ENCODE data around the gene MAP3K13. TPM values are rescaled to one million over a fixed set of nuclear protein-coding genes. Genes with fewer than 3 reads are reported as not detected.

The MAP3K13 gene
- total and polyA plus RNA-seq, 10 of the 15 experiments (the other 5 are each of a cell fraction or from before 2014, with no cell fraction given): 10.5 to 70.8 (median 26.8) TPM

DNA sequence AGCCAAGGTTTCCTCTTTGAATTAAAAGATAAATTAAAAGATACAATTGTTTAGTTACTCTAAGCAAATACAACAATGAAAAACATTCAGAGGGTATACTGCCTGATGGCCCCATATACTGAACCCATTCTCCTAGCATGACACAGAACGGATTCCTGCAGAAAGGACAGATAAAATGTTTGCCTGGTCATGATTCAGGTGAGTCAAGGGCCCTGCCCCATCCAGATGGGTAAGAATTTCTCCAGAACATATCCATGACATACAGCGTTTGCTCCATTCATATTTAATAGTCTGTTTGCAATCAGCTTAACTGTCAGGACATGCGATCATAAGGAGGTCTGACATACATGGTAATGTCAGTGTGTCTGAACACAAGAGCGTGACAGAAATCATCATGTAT, 127.3 kb downstream of the MAP3K13 start:
- FAIRE-seq (no peak), ATAC-seq (no peak), DNase-seq (ENCODE audit: low read depth, low spot score) (no peak)
- no peaks in the 10 kb centered on the region for H3K27me3 ChIP-seq (replicated peaks in 1 of 2; ENCODE audit: control insufficient read depth in 2 of 2, insufficient read depth in 2 of 2, low read length in 1 of 2)
- H3K9me3 ChIP-seq (replicated peaks; ENCODE audit: control insufficient read depth, insufficient read depth, low read length): no peaks in the 10 kb centered on the region
- H3K4me3 ChIP-seq: no peak overlapping the region
- no peaks in the 10 kb centered on the region for H3K79me2 ChIP-seq (ENCODE audit: control insufficient read depth, insufficient read depth, low read length)
- no peaks in the 10 kb centered on the region for H3K4me1 ChIP-seq (ENCODE audit: control insufficient read depth, insufficient read depth, low read length)
- no peak overlapping the region for H3K4me2 ChIP-seq (ENCODE audit: control insufficient read depth, insufficient read depth)
- ChIA-PET CTCF (interaction anchor here (1.3 kb wide), 1 partner anchor 69 kb away, joined by 3 read pairs; no protein-coding TSS in a partner anchor), POLR2A (no interaction called here), RAD21 (ENCODE audit: unreplicated experiment) (no interaction called here), SMC1A (ENCODE audit: uncharacterized antibody, unreplicated experiment) (interaction anchor here (1.2 kb wide), 1 partner anchor 19 kb away, joined by 3 read pairs; no protein-coding TSS in a partner anchor)
- no peak overlapping the region for H2AFZ ChIP-seq (ENCODE audit: control insufficient read depth, low read depth, low read length)
- no peaks in the 10 kb centered on the region for H4K20me1 ChIP-seq (ENCODE audit: control insufficient read depth, insufficient read depth)
- in situ Hi-C loops (cut with MboI) (no loop called here), intact Hi-C loops (cut with micrococcal nuclease; ENCODE audit: unreplicated experiment) (no loop called here)
- no peak overlapping the region for H3K9ac ChIP-seq (ENCODE audit: control insufficient read depth, insufficient read depth, low read length)
- BruUV-seq (replicated peaks): no TSS peak
- TF ChIP-seq, protein P1, sequence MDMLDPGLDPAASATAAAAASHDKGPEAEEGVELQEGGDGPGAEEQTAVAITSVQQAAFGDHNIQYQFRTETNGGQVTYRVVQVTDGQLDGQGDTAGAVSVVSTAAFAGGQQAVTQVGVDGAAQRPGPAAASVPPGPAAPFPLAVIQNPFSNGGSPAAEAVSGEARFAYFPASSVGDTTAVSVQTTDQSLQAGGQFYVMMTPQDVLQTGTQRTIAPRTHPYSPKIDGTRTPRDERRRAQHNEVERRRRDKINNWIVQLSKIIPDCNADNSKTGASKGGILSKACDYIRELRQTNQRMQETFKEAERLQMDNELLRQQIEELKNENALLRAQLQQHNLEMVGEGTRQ (IDR thresholded peaks at IDR 0.05; ENCODE audit: borderline replicate concordance, low read depth, low read length): no peak
- TF ChIP-seq POLR2A (IDR thresholded peaks at IDR 0.05; ENCODE audit: low read depth, low read length): peak; percentile 40; the same call in 1 of the 2 replicates
- H3K36me3 ChIP-seq (ENCODE audit: control insufficient read depth in 2 of 2, insufficient read depth in 2 of 2, low read length in 1 of 2): peaks cover 12 to 15% of the 10 kb centered on the region in 2 experiments; a peak in 3 of 4 replicates
- 98% methylated on average over 4 of the region's 4 CpGs for WGBS (ENCODE audit: insufficient coverage, insufficient replicate concordance, low lambda C conversion rate, missing lambda C conversion rate)
- no peak overlapping the region for H3K27ac ChIP-seq (ENCODE audit: control insufficient read depth, insufficient read depth)

DNA sequence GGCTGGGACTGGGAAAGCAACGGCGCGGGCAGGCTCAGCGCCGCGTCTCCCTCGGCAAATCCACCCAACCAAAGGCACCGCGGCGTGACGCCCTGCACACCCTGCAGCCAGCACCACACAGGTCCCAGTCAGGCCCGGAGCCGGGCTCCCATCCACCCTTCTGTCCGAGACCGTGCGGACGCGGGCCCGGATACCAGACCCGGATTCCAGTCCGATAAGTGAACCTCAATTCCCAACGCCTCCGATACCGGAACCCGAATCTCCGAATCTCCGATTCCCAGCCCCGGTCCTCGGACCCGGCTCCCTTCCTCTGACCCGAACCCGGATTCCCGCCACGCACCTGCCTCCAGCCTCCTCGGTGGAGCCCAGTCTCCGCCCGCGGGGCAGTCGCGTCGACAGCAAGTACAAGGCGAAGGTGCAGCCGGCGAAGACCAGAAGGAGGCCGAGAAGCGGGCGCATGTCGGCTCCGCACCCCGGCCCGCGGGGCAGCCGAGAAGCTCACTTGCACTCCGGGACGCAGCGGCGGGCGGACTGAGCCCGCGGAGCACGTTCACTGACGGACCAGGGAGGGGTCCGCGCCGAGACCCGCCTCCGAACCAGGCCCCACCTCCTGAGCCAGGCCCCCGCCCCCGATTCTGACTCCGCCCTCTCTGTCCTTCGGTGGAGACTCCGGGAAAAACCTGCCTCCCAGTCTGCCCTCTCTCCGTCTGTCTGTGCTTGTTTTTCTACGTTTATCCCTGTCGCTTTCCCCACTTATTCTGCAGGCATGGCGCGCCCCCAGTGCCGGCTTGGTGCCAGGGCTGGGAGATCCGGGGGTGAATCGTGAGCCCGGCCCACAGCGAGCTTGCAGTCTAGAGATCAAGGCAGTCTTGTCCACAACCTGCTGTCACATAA, 135.8 kb downstream of the MAP3K13 start, which contains the start of gene TMEM41A:
Gene TMEM41A, minus strand, starts transcription at position 533 of the 894 bp plus-strand sequence. Its CDS starts 74 bp downstream, at position 459.
- H3K4me1 ChIP-seq (ENCODE audit: control insufficient read depth, insufficient read depth, low read length): peaks cover 9% of the 10 kb centered on the region
- H2AFZ ChIP-seq (ENCODE audit: control insufficient read depth, low read depth, low read length): peak within 1 kb of the TSS; percentile 99
- BruUV-seq (replicated peaks): TSS peak; percentile 53
- no peaks in the 10 kb centered on the region for H3K9me3 ChIP-seq (replicated peaks; ENCODE audit: control insufficient read depth, insufficient read depth, low read length)
- H3K27me3 ChIP-seq (replicated peaks in 1 of 2; ENCODE audit: control insufficient read depth in 2 of 2, insufficient read depth in 2 of 2, low read length in 1 of 2): no peaks in the 10 kb centered on the region
- intact Hi-C loops (cut with micrococcal nuclease; ENCODE audit: unreplicated experiment) (loop anchor here (1.0 kb wide), 2 partner anchors 61 to 77 kb away; no protein-coding TSS in a partner anchor), in situ Hi-C loops (cut with MboI) (no loop called here)
- peak; percentile 66 for FAIRE-seq
- no peaks in the 10 kb centered on the region for H4K20me1 ChIP-seq (ENCODE audit: control insufficient read depth, insufficient read depth)
- RAD21 ChIA-PET (ENCODE audit: unreplicated experiment): interaction anchor here (1.1 to 1.4 kb wide), 2 partner anchors 48 to 60 kb away, joined by 5 to 11 read pairs; no protein-coding TSS in a partner anchor
- CTCF ChIA-PET: interaction anchor here (1.0 to 1.8 kb wide), 4 partner anchors 59 to 135 kb away, joined by 3 to 6 read pairs (median 3); partner anchors contain the start of gene MAP3K13
- 6% methylated on average over 82 of the region's 82 CpGs for WGBS (ENCODE audit: insufficient coverage, insufficient replicate concordance, low lambda C conversion rate, missing lambda C conversion rate)
- peak within 1 kb of the TSS; percentile 91 for H3K9ac ChIP-seq (ENCODE audit: control insufficient read depth, insufficient read depth, low read length)
- peak within 1 kb of the TSS; percentile 92 for H3K4me3 ChIP-seq
- peaks cover 29% of the 10 kb centered on the region for H3K79me2 ChIP-seq (ENCODE audit: control insufficient read depth, insufficient read depth, low read length)
- H3K36me3 ChIP-seq (ENCODE audit: control insufficient read depth in 2 of 2, insufficient read depth in 2 of 2, low read length in 1 of 2): peaks cover 5 to 13% of the 10 kb centered on the region in 2 experiments; a peak in 3 of 4 replicates
- ATAC-seq: peak; percentile 98
- H3K27ac ChIP-seq (ENCODE audit: control insufficient read depth, insufficient read depth): peak within 1 kb of the TSS; percentile 87
- POLR2A ChIA-PET: interaction anchor here (0.6 to 1.3 kb wide), 6 partner anchors 40 to 469 kb away, joined by 3 to 4 read pairs (median 3); partner anchors contain the start of genes LIPH and SENP2
- peak within 1 kb of the TSS; percentile 78 for H3K4me2 ChIP-seq (ENCODE audit: control insufficient read depth, insufficient read depth)
- peak; percentile 53 for DNase-seq (ENCODE audit: low read depth, low spot score)
- SMC1A ChIA-PET (ENCODE audit: uncharacterized antibody, unreplicated experiment): interaction anchor here (0.7 to 1.4 kb wide), 2 partner anchors 60 to 77 kb away, joined by 6 to 7 read pairs; no protein-coding TSS in a partner anchor
- TF ChIP-seq PAX5 (IDR thresholded peaks at IDR 0.05; ENCODE audit: borderline replicate concordance, low read depth, low read length): peak; percentile 89
- TF ChIP-seq ZZZ3 (IDR thresholded peaks at IDR 0.05; ENCODE audit: control insufficient read depth, insufficient read length, low read depth): no peak
- peak; percentile 77; the same call in 1 of the 2 replicates for TF ChIP-seq TARDBP (IDR thresholded peaks at IDR 0.05; ENCODE audit: borderline replicate concordance)
- TF ChIP-seq YBX1 (IDR thresholded peaks at IDR 0.05): no peak
- no peak for TF ChIP-seq CHD4 (IDR thresholded peaks at IDR 0.05)
- peak; percentile 88; the same call in 1 of the 2 replicates for TF ChIP-seq TCF3 (IDR thresholded peaks at IDR 0.05; ENCODE audit: borderline replicate concordance, insufficient read depth, low read depth, low read length)
- TF ChIP-seq, protein P2, sequence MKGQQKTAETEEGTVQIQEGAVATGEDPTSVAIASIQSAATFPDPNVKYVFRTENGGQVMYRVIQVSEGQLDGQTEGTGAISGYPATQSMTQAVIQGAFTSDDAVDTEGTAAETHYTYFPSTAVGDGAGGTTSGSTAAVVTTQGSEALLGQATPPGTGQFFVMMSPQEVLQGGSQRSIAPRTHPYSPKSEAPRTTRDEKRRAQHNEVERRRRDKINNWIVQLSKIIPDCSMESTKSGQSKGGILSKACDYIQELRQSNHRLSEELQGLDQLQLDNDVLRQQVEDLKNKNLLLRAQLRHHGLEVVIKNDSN (IDR thresholded peaks at IDR 0.05; ENCODE audit: borderline replicate concordance, extremely low read length, insufficient read depth, low read depth, low read length): peak; percentile 44
- TF ChIP-seq MTA2 (IDR thresholded peaks at IDR 0.05; ENCODE audit: low read depth): 0 out of 2 replicates have a peak, but pooled peaks have one; percentile 11
- TF ChIP-seq POLR2AphosphoS2 (IDR thresholded peaks at IDR 0.05; ENCODE audit: low read depth, low read length): peak; percentile 87
- TF ChIP-seq EGR1 (IDR thresholded peaks at IDR 0.05; ENCODE audit: borderline replicate concordance in 1 of 2, low read depth in 2 of 2, low read length in 2 of 2): peak; percentile 78 to 83
- peak; percentile 74 for TF ChIP-seq CHD2 (IDR thresholded peaks at IDR 0.05; ENCODE audit: borderline replicate concordance, low read depth, low read length)
- peak; percentile 89 for TF ChIP-seq SIN3A (IDR thresholded peaks at IDR 0.05; ENCODE audit: low read depth, low read length)

Data from GM12878 (cell line).